HepG2 (cell line): ENCODE measurements around the gene DCTN2. TPM values are rescaled to one million over a fixed set of nuclear protein-coding genes. Genes with fewer than 3 reads are reported as not detected.

Experiments
- BCL6 ChIP-seq: IDR thresholded peaks from 2 replicates; pipeline ENCODE4 v1.6.1; 2016; ENCODE audit warnings: missing genetic modification reagents, missing compliant biosample characterization
- BRF2 ChIP-seq: sonication (generic); formaldehyde crosslinking; IDR thresholded peaks from 2 replicates; pipeline ENCODE4 v1.8.1; 2022; ENCODE audit warnings: mild to moderate bottlenecking, missing genetic modification reagents
- EED ChIP-seq: sonication (generic); formaldehyde crosslinking; IDR thresholded peaks from 2 replicates; pipeline ENCODE4 v1.5.0; 2020; ENCODE audit warnings: mild to moderate bottlenecking, missing genetic modification reagents
- FOSL1 ChIP-seq: sonication (generic); formaldehyde crosslinking; IDR thresholded peaks from 2 replicates; pipeline ENCODE4 v1.9.0; 2021; ENCODE audit warnings: missing genetic modification reagents, borderline replicate concordance
- KDM5B ChIP-seq: sonication (generic); formaldehyde crosslinking; IDR thresholded peaks from 2 replicates; pipeline ENCODE4 v1.4.0; 2020; ENCODE audit warnings: missing genetic modification reagents, mild to moderate bottlenecking, borderline replicate concordance
- NR0B2 ChIP-seq: sonication (generic); formaldehyde crosslinking; IDR thresholded peaks from 2 replicates; pipeline ENCODE4 v1.4.0; 2020; ENCODE audit warnings: mild to moderate bottlenecking, missing genetic modification reagents
- NR2F2 ChIP-seq: IDR thresholded peaks from 2 replicates; pipeline ENCODE4 v1.6.1; 2012; ENCODE audit warnings: low read depth, inconsistent platforms, borderline replicate concordance
- POLR2AphosphoS5 ChIP-seq: IDR thresholded peaks from 2 replicates; pipeline ENCODE4 v1.6.1; 2012; ENCODE audit warnings: low read depth, low read length
- PRMT3 ChIP-seq: sonication (generic); formaldehyde crosslinking; IDR thresholded peaks from 2 replicates; pipeline ENCODE4 v1.8.1; 2022; ENCODE audit warnings: low read depth, mild to moderate bottlenecking, moderate library complexity, missing genetic modification reagents, borderline replicate concordance
- TSC22D2 ChIP-seq: sonication (generic); formaldehyde crosslinking; IDR thresholded peaks from 2 replicates; pipeline ENCODE4 v1.5.1; 2020; ENCODE audit warnings: missing genetic modification reagents, mild to moderate bottlenecking, borderline replicate concordance
- ZMYM4 ChIP-seq: sonication (generic); formaldehyde crosslinking; IDR thresholded peaks from 2 replicates; pipeline ENCODE4 v1.8.1; 2023; ENCODE audit warnings: mild to moderate bottlenecking, missing genetic modification reagents
- ZNF275 ChIP-seq: sonication (generic); formaldehyde crosslinking; IDR thresholded peaks from 2 replicates; pipeline ENCODE4 v1.8.0; 2022; ENCODE audit warnings: missing genetic modification reagents, mild to moderate bottlenecking, inconsistent platforms, borderline replicate concordance
- ZNF318 ChIP-seq: sonication (generic); formaldehyde crosslinking; IDR thresholded peaks from 2 replicates; pipeline ENCODE4 v1.4.0; 2020; ENCODE audit warnings: mild to moderate bottlenecking, missing genetic modification reagents
- ZNF562 ChIP-seq: sonication (generic); formaldehyde crosslinking; IDR thresholded peaks from 2 replicates; pipeline ENCODE4 v1.8.0; 2022; ENCODE audit warnings: missing genetic modification reagents, borderline replicate concordance
- ZNF572 ChIP-seq: sonication (generic); formaldehyde crosslinking; IDR thresholded peaks from 2 replicates; pipeline ENCODE4 v1.5.1; 2020; ENCODE audit warnings: mild to moderate bottlenecking, missing genetic modification reagents
- ZNF772 ChIP-seq: sonication (generic); formaldehyde crosslinking; IDR thresholded peaks from 2 replicates; pipeline ENCODE4 v1.5.0; 2020; ENCODE audit warnings: mild to moderate bottlenecking, missing genetic modification reagents
- polyA plus RNA-seq, 8 experiments: library from polyadenylated mRNA; depleted of rRNA in 3 of 8; stranded (reverse) in 7 of 8; unstranded in 1 of 8; fragments of >200 nt; fragmentation: Illumina TruSeq in 4 of 8; extraction: Trizol in 4 of 8; gene quantifications; 2 replicates each; pipeline versions ENCODE4 v1.2.1 to v1.2.3, GENCODE V29; 2011 to 2016; ENCODE audit warnings: low read depth in 4 of 8, missing spikeins in 1 of 8, mixed read lengths in 1 of 8; ENCODE audit not compliant: insufficient read depth in 1 of 8
- total RNA-seq, 5 experiments: library from RNA; depleted of rRNA; stranded (reverse); fragments of >200 nt; fragmentation: Illumina TruSeq; extraction: Trizol; gene quantifications; 2 replicates each; pipeline ENCODE4 v1.2.3, GENCODE V29; 2016; ENCODE audit warnings: low read depth in 1 of 5

DCTN2 gene
- total and polyA plus RNA-seq, 2 of the 13 experiments (the other 11 are each of a cell fraction or from before 2014, with no cell fraction given) = 72.0 to 77.4 TPM

GRCh38 chr12:57575771-57576612 lies 29.0 kb upstream of the DCTN2 start (continued):
- TF ChIP-seq BCL6 (CRISPR knock-in tag) (no peak), ZNF572 (no peak), KDM5B (CRISPR knock-in tag) (peak; percentile 57; the same call in 1 of the 2 replicates), BRF2 (no peak), FOSL1 (CRISPR knock-in tag) (peak; percentile 20; the same call in 1 of the 2 replicates), POLR2AphosphoS5 (peak; percentile 60), NR2F2 (0 out of 2 replicates have a peak, but pooled peaks have one; percentile 27), ZNF318 (CRISPR knock-in tag) (no peak), PRMT3 (CRISPR knock-in tag) (peak; percentile 65; the same call in 1 of the 2 replicates), NR0B2 (CRISPR knock-in tag) (no peak), ZNF275 (CRISPR knock-in tag) (no peak), ZNF562 (CRISPR knock-in tag) (no peak), EED (0 out of 2 replicates have a peak, but pooled peaks have one; percentile 45), ZNF772 (CRISPR knock-in tag) (peak; percentile 96), TSC22D2 (no peak), ZMYM4 (CRISPR knock-in tag) (peak; percentile 43; the same call in 1 of the 2 replicates)
